K562 (cell line): Measurements from ENCODE around the gene DAAM1.

ENCODE experiments used
- ATF1 ChIP-seq, 2 experiments: fragments of 450-650 bp in 1 of 2; IDR thresholded peaks; 2 replicates each; pipeline ENCODE4 v1.6.1; 2016; ENCODE audit warnings: missing compliant biosample characterization in 1 of 2, missing genetic modification characterization in 1 of 2
- ZNF239 ChIP-seq: fragments of 250-450 bp; sonication (Bioruptor Pico); IDR thresholded peaks from 2 replicates; pipeline ENCODE4 v1.4.0; 2020; ENCODE audit warnings: mild to moderate bottlenecking
- ZNF75A ChIP-seq: fragments of 450-650 bp; formaldehyde crosslinking; IDR thresholded peaks from 2 replicates; pipeline ENCODE4 v1.4.0; 2020; ENCODE audit warnings: mild to moderate bottlenecking
- TF ChIP-seq, protein P1 (sequence below), 2 experiments: fragments of 200-800 bp in 1 of 2; sonication (Bioruptor generic) in 1 of 2; sonication (generic) in 1 of 2; formaldehyde crosslinking in 1 of 2; IDR thresholded peaks in 1 of 2; conservative IDR thresholded peaks in 1 of 2; 2 replicates each; pipeline versions ENCODE4 v1.5.0 to v1.6.1; 2016 to 2020; ENCODE audit warnings: missing compliant biosample characterization in 1 of 2, missing genetic modification characterization in 1 of 2, missing genetic modification reagents in 1 of 2
- TF ChIP-seq, protein P2 (sequence below), 3 experiments: IDR thresholded peaks in 2 of 3; conservative IDR thresholded peaks in 1 of 3; 2 replicates each; pipeline ENCODE4 v1.5.1; 2011 to 2012; ENCODE audit warnings: low read length in 3 of 3, mild to moderate bottlenecking in 3 of 3, control low read depth in 2 of 3, improper control_type of control experiment in 1 of 3, inconsistent platforms in 1 of 3, low read depth in 1 of 3, mixed read lengths in 1 of 3, moderate library complexity in 1 of 3; ENCODE audit not compliant: insufficient read depth in 2 of 3
- TF ChIP-seq, protein P3 (sequence below): fragments of 450-650 bp; IDR thresholded peaks from 2 replicates; pipeline ENCODE4 v1.6.1; 2016
- TF ChIP-seq, protein P4 (sequence below): fragments of 450-650 bp; IDR thresholded peaks from 2 replicates; pipeline ENCODE4 v1.6.1; 2016; ENCODE audit warnings: missing biosample characterization, missing genetic modification characterization

DNA sequence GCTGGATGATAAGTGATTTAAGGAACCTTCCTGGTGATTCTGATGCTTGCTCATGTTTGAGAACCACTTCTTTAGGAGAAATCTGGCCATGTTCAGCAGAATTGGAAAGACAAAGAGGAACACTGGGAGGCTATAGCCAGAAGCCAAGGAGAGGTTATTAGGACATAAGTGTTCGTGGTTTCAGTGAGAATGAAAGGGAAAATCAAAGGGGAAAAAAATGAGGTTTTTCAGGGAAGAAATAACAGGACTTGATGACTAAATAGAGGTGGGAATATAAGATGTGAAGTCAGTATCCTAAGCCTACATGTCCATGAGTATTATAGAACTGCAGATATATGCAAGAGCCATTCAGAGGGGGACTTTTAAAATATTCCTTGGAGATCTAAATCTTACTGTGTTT lies 95.6 kb downstream of the DAAM1 start:
- TF ChIP-seq, protein P1, sequence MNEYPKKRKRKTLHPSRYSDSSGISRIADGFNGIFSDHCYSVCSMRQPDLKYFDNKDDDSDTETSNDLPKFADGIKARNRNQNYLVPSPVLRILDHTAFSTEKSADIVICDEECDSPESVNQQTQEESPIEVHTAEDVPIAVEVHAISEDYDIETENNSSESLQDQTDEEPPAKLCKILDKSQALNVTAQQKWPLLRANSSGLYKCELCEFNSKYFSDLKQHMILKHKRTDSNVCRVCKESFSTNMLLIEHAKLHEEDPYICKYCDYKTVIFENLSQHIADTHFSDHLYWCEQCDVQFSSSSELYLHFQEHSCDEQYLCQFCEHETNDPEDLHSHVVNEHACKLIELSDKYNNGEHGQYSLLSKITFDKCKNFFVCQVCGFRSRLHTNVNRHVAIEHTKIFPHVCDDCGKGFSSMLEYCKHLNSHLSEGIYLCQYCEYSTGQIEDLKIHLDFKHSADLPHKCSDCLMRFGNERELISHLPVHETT (CRISPR knock-in tag; conservative IDR thresholded peaks at IDR 0.05 in 1 of 2, IDR thresholded peaks at IDR 0.05 in 1 of 2), result no peak
- TF ChIP-seq, protein P2, sequence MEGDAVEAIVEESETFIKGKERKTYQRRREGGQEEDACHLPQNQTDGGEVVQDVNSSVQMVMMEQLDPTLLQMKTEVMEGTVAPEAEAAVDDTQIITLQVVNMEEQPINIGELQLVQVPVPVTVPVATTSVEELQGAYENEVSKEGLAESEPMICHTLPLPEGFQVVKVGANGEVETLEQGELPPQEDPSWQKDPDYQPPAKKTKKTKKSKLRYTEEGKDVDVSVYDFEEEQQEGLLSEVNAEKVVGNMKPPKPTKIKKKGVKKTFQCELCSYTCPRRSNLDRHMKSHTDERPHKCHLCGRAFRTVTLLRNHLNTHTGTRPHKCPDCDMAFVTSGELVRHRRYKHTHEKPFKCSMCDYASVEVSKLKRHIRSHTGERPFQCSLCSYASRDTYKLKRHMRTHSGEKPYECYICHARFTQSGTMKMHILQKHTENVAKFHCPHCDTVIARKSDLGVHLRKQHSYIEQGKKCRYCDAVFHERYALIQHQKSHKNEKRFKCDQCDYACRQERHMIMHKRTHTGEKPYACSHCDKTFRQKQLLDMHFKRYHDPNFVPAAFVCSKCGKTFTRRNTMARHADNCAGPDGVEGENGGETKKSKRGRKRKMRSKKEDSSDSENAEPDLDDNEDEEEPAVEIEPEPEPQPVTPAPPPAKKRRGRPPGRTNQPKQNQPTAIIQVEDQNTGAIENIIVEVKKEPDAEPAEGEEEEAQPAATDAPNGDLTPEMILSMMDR (IDR thresholded peaks at IDR 0.05 in 2 of 3, conservative IDR thresholded peaks at IDR 0.05 in 1 of 3; ENCODE audit: insufficient read depth in 2 of 3, low read depth in 1 of 3, low read length in 3 of 3), result no peak
- TF ChIP-seq, protein P3, sequence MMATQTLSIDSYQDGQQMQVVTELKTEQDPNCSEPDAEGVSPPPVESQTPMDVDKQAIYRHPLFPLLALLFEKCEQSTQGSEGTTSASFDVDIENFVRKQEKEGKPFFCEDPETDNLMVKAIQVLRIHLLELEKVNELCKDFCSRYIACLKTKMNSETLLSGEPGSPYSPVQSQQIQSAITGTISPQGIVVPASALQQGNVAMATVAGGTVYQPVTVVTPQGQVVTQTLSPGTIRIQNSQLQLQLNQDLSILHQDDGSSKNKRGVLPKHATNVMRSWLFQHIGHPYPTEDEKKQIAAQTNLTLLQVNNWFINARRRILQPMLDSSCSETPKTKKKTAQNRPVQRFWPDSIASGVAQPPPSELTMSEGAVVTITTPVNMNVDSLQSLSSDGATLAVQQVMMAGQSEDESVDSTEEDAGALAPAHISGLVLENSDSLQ, result no peak
- TF ChIP-seq, protein P4, sequence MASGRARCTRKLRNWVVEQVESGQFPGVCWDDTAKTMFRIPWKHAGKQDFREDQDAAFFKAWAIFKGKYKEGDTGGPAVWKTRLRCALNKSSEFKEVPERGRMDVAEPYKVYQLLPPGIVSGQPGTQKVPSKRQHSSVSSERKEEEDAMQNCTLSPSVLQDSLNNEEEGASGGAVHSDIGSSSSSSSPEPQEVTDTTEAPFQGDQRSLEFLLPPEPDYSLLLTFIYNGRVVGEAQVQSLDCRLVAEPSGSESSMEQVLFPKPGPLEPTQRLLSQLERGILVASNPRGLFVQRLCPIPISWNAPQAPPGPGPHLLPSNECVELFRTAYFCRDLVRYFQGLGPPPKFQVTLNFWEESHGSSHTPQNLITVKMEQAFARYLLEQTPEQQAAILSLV, result no peak
- TF ChIP-seq ZNF75A (CRISPR knock-in tag) (no peak), ATF1 (CRISPR knock-in tag; IDR thresholded peaks at IDR 0.05) (no peak), ATF1 (tag; IDR thresholded peaks at IDR 0.05) (no peak), ZNF239 (CRISPR knock-in tag) (no peak)
